AG09319 (cell line): ENCODE data around the gene MYO15B.

Experiments
- DNase-seq: peaks from one replicate; pipeline ENCODE4 v3.0.0-alpha.2; 2010; ENCODE audit warnings: low read depth; ENCODE audit errors: extremely low read depth
- TF ChIP-seq, protein P1 (sequence below): IDR thresholded peaks from 2 replicates; pipeline ENCODE4 v1.5.1; 2011; ENCODE audit warnings: low read depth, mild to moderate bottlenecking, inconsistent platforms, low read length, moderate library complexity

Gene MYO15B

GRCh38 chr17:75650874-75651273 lies 63.3 kb downstream of the MYO15B start:
- TF ChIP-seq, protein P1, sequence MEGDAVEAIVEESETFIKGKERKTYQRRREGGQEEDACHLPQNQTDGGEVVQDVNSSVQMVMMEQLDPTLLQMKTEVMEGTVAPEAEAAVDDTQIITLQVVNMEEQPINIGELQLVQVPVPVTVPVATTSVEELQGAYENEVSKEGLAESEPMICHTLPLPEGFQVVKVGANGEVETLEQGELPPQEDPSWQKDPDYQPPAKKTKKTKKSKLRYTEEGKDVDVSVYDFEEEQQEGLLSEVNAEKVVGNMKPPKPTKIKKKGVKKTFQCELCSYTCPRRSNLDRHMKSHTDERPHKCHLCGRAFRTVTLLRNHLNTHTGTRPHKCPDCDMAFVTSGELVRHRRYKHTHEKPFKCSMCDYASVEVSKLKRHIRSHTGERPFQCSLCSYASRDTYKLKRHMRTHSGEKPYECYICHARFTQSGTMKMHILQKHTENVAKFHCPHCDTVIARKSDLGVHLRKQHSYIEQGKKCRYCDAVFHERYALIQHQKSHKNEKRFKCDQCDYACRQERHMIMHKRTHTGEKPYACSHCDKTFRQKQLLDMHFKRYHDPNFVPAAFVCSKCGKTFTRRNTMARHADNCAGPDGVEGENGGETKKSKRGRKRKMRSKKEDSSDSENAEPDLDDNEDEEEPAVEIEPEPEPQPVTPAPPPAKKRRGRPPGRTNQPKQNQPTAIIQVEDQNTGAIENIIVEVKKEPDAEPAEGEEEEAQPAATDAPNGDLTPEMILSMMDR: no peak
- no peak for DNase-seq

DNA sequence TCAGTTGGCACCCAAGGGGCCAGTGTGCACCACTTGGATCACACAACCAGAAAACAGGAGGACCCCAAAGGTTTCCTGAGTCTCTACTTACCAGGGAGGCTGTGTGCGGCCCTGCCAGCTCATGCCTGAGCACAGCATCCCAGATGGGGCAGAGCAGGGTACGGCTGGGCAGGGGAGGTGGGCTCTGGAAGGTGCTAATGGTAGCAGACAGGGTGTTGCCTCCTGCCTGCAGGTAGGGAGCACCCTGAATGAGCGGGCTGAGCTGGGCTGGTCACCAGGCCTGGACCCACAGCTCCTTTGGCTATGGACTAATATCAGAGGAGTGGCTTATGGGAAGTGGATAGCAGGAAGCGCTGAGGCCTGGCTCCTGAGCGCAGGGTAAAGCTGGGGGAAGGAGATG lies 64.7 kb downstream of the MYO15B start:
- TF ChIP-seq, protein P1: no peak
- DNase-seq: no peak

DNA sequence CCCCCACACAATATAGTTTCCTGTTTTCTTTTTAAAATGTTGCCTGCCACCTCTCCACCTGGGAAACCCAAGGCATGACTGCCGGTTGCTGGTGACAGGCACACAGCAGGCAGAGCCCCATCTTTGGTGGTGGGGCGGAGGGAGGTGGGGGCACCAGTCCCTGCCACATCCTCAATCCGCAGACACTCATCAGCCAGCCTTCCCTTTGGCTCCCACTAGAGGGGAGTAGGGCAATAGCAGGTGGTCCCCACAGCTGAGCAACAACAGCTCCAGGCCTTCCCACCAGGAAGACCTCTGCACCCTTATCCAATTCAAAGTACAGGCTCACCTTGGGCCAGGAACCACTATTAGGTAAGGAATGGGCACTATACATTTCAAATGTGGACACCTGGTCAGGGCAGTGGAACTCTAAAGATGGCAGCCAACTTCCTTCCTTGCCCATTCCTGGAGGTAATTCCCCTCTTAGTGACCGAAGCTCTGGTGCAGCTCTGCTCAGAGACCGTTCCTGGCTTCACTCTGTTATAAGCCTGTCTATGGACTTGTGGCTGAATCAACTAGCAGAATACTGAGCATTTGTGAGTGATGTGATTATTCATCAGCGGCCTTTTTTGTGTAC lies 65.4 kb downstream of the MYO15B start:
- TF ChIP-seq, protein P1: peak; percentile 77

GRCh38 chr17:75654176-75654575 lies 66.6 kb downstream of the MYO15B start:
- DNase-seq: no peak

More for the DNA sequence above, 65.4 kb downstream of the MYO15B start:
- no peak for DNase-seq

DNA sequence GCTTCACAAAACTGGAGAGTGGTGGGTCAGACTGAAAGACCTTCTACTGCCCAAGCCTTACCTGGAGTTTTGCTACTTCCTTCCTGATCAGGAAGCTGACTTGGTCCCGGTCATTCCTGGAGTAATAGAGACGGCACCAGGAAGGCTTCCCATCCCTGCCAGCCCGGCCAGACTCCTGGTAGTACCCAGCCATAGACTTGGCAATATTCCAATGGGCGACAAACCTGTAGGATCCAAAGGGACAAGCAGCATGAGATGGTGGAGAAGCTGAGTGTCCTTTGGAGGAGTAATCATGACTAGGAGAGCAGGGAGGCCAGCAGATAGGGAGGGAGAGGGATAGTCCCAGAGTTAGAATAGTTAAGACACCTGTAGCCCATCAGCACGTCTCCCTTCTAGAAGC lies 70.6 kb downstream of the MYO15B start:
- TF ChIP-seq, protein P1: no peak

More at GRCh38 chr17:75654176-75654575, 66.6 kb downstream of the MYO15B start:
- TF ChIP-seq, protein P1: peak; percentile 11

DNA sequence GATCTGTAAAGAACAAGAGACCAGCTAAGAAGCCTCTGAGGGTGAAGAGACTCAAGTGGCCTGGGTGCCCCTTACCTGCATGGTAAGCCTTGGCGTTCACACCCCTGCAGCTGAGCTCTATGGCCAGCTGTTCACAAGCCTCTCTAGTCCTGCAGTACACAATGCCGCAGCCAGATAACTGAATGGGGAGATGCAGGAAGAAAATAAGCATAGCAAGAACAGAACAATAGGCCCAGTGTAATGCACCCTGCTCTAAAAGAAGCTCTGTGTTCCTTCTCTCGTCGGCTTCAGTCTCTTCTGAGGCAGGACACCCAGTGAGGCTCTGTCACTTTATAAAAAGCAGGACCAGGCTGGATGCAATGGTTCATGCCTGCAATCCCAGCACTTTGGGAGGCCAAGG lies 73.9 kb downstream of the MYO15B start:
- no peak for DNase-seq
- TF ChIP-seq, protein P1: no peak

More for the DNA sequence above, 70.6 kb downstream of the MYO15B start:
- no peak for DNase-seq

- TF ChIP-seq, protein P1: no peak
- DNase-seq: no peak
Measured at GRCh38 chr17:75662511-75662910, 74.9 kb downstream of the MYO15B start.
